ENCODE data around the gene UVRAG.

GRCh38 chr11:75840522-75840921, 25.5 kb downstream of the UVRAG start:
- TF ChIP-seq CTCF (IDR thresholded peaks at IDR 0.05) (no peak), POLR2AphosphoS5 (IDR thresholded peaks at IDR 0.05) (no peak)
